Rectal smooth muscle tissue (tissue), 1 donor: ENCODE data around the gene FOXP1.

Experiments
- H3K27ac ChIP-seq: one replicate; pipeline ENCODE4 v1.7.0; 2013; ENCODE audit warnings: low read depth, low read length, inconsistent platforms
- H3K27me3 ChIP-seq: one replicate; pipeline ENCODE4 v1.7.0; 2013; ENCODE audit warnings: low read length; ENCODE audit not compliant: control insufficient read depth, insufficient read depth
- H3K36me3 ChIP-seq: one replicate; pipeline ENCODE4 v1.7.0; 2013; ENCODE audit warnings: low read length; ENCODE audit not compliant: control insufficient read depth, insufficient read depth
- H3K4me1 ChIP-seq: one replicate; pipeline ENCODE4 v1.7.0; 2013; ENCODE audit warnings: low read length; ENCODE audit not compliant: control insufficient read depth, insufficient read depth
- H3K4me3 ChIP-seq: one replicate; pipeline ENCODE4 v1.7.0; 2013; ENCODE audit warnings: low read length
- H3K9ac ChIP-seq: one replicate; pipeline ENCODE4 v1.7.0; 2013; ENCODE audit warnings: low read length

Gene FOXP1

DNA sequence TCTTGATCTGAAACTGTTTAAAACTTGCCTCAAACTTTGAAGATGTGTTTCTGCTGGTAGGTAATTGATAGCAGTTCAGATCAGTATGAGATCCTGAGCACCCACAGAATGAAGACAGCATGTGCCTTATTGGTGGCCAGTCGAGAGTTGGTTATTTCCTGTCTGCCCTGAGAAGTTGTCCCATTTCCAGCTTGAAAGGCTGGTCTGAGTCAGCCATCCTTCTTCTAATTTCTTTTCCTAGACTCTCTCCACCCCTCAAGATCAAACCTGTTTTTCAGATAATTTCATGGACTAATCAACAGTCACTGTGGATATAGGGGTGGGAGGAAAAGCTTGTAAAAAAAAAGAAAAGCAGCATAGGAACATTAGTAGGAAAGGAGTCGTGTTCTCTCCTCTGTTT lies 464.4 kb downstream of the FOXP1 start:
- Histone ChIP-seq H3K4me1 (peaks cover 21% of the 10 kb centered on the region), H3K4me3 (no peak overlapping the region), H3K27ac (no peak overlapping the region), H3K9ac (no peak overlapping the region), H3K36me3 (peaks cover 3% of the 10 kb centered on the region), H3K27me3 (no peaks in the 10 kb centered on the region)

DNA sequence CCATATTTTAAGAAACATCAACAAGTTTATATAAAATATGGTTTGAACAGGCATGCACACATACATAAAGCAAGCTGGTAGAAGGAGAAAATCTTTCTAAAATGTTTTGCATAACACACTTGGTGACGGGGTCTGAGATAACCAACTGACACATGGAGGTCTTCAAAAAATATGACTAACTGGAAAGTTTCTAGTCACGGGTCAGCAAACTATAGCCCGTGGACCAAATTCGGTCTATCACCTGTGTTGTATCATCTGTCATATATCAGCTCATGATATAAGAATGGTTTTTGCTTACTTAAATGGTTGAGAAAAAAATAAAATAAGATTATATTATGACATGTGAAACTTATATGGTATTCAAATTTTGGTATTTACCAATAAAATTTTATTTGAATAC lies 465.1 kb downstream of the FOXP1 start:
- Histone ChIP-seq H3K4me3 (no peak overlapping the region), H3K9ac (no peak overlapping the region), H3K36me3 (peaks cover 3% of the 10 kb centered on the region), H3K27me3 (no peaks in the 10 kb centered on the region), H3K4me1 (peaks cover 24% of the 10 kb centered on the region), H3K27ac (no peak overlapping the region)

DNA sequence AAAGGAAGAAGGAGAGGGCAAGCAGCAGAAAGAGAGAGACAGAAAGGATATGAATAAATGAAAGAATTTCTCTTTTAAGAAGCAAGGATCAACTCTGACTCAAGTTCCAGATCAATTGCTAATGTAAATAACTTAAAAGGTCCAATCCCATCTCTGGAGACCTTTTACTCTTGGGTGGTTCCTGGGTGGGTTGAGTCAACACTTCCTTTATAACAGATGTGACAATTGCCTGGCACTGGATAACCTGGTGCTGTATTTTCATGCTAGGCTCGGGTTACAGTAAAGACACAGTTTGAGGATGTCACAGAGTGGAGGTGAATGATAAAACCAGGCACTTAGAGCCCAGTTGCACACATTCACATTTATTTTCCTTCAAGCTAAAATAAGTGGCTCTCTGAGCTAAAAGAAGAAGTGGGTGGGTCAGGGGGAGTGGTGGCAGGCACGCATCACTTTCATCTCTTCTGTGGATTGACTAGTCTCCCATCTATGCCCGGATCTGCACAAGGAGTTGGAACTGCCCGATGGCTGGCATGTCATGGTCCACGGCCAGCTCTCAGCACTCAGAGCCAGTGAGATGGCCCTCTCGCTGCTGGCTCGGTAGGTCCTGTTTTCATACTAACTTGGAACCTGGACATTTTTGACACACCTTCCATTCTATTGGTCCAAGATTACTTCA lies 465.8 kb downstream of the FOXP1 start:
- H3K36me3 ChIP-seq = peaks cover 3% of the 10 kb centered on the region
- H3K9ac ChIP-seq = no peak overlapping the region
- peaks cover 25% of the 10 kb centered on the region for H3K4me1 ChIP-seq
- peak overlapping the region; percentile 41 for H3K27ac ChIP-seq
- H3K27me3 ChIP-seq = no peaks in the 10 kb centered on the region
- H3K4me3 ChIP-seq = no peak overlapping the region

DNA sequence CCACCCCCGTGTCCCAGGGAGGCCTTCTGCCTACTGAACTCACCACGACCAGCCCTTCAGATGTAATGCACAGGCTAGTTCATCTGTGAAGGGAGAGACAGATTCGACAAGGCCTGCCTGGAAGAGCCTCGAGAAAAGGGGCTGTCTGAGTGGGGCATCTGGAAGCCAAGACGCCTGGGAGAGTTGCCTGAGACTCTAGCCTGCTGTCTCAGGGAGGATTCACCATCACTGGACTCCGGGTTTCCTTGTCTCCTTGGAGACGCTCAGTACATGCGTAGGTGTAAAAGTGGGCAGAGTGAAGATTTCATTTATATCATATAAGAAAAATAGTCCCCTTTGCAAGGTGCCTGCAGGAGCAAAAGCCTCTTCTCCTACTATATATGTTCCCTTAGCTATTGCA lies 468.9 kb downstream of the FOXP1 start:
- H3K27me3 ChIP-seq = no peaks in the 10 kb centered on the region
- H3K9ac ChIP-seq = no peak overlapping the region
- H3K4me3 ChIP-seq = no peak overlapping the region
- H3K4me1 ChIP-seq = peaks cover 31% of the 10 kb centered on the region
- H3K36me3 ChIP-seq = peaks cover 3% of the 10 kb centered on the region
- H3K27ac ChIP-seq = peak overlapping the region; percentile 69

DNA sequence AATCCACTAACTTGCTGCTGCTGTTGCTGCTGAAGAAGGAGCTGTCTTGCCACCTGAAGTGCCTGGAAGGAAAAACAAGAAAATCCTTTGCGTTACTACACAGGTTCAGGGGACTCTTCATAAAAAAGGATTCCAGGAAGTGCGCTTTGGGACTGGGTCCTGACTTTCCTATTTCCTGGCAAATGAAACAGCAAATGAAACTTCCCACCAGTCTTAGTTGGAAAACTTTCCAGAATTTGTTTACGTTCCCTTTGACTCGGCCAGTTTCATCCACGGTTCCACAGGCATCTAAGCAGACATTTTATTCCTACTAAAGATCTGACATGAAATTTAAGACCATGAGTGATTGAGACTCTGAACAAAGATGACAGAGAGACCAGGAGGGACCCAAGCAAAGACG lies 471.0 kb downstream of the FOXP1 start:
- H3K27ac ChIP-seq = peak overlapping the region; percentile 73
- peaks cover 43% of the 10 kb centered on the region for H3K4me1 ChIP-seq
- H3K36me3 ChIP-seq = peaks cover 2% of the 10 kb centered on the region
- H3K4me3 ChIP-seq = no peak overlapping the region
- no peak overlapping the region for H3K9ac ChIP-seq
- no peaks in the 10 kb centered on the region for H3K27me3 ChIP-seq

DNA sequence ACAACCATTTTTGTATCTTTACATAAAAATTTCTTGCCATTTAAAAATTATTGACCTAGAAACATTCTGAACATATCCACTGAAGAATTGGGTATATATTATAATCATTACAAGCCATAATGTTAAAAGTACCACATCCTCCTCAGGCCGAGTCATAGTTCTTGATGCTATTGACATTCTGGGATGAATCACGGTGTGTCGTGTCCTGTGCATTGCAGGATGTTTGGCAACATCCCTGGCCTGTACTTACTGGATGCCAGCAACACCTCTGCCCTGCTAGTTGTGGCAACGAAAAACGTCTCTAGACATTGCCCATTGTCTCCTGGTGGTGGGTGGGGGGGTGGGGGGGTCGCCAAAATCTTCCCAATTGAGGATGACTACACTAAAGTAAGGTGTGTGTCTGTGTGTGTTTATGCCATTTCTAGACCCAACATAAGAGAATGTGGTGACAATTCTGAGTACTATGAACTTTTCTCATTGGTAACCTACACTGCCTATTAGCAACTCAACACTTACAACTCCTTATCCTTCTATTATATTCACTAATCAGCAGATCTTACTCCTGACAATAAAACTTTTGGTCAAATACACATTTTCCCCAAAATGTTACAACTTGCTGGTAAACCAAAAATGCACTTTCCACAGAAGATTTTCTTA lies 471.6 kb downstream of the FOXP1 start:
- Histone ChIP-seq H3K36me3 (no peaks in the 10 kb centered on the region), H3K4me1 (peaks cover 50% of the 10 kb centered on the region), H3K27ac (peak overlapping the region; percentile 73), H3K4me3 (no peak overlapping the region), H3K27me3 (no peaks in the 10 kb centered on the region), H3K9ac (no peak overlapping the region)

DNA sequence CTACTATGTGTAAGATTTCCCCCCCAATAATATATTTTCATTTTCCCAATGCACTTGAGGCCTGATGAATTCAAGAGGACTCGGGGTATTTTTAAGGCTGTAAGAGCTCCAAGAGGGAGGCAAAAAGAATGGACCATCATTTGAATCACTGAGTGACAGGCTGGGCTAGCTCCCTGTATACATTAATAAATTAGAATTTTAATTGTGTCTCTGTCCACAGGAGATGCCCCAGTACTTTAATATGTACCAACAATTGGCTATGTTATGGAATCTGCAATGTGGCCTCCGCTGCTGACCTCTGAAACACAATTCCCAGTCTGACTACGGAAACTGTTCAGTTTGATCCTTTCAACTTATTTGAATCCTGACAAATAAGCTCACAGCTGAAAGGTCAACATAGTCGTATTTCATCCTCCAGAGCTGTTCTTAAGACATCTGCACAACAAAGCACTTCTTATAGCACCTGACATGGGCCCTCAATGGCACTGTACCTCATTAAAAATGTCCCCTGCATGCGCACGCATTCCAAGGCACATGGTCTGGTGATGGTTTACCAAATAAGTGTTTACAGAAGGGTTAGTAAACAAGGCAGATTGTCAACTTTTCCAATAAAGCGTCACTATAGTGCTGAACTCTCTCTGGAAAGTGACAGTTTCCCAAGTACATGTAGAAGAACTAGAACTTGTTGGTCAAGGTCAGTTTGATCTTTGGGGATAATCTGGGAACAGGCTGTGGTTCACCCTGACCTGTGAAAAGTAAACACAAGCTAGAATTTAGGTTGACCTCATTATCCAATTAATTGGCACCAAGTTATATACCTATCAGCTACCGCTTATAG lies 472.9 kb downstream of the FOXP1 start:
- Histone ChIP-seq H3K27me3 (no peaks in the 10 kb centered on the region), H3K9ac (no peak overlapping the region), H3K27ac (peak overlapping the region; percentile 72), H3K4me1 (peaks cover 50% of the 10 kb centered on the region), H3K4me3 (no peak overlapping the region), H3K36me3 (no peaks in the 10 kb centered on the region)

DNA sequence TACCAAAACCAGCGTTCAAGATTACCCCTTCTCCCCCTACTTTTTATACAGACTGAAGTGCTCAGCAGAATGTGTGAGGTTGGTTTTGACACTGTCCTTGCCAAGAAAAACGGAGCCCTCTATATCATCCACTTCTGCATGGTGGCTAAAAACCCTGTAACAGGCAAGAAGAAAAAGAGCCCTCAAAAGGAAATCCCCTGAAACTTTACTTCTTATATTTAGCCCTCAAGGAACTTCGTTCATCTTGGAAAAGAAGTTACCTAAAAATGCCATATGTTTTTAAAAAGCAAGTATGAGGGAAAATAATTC lies 473.6 kb downstream of the FOXP1 start:
- H3K4me1 ChIP-seq = peaks cover 49% of the 10 kb centered on the region
- peak overlapping the region; percentile 38 for H3K27ac ChIP-seq
- no peak overlapping the region for H3K9ac ChIP-seq
- no peaks in the 10 kb centered on the region for H3K27me3 ChIP-seq
- no peaks in the 10 kb centered on the region for H3K36me3 ChIP-seq
- no peak overlapping the region for H3K4me3 ChIP-seq

DNA sequence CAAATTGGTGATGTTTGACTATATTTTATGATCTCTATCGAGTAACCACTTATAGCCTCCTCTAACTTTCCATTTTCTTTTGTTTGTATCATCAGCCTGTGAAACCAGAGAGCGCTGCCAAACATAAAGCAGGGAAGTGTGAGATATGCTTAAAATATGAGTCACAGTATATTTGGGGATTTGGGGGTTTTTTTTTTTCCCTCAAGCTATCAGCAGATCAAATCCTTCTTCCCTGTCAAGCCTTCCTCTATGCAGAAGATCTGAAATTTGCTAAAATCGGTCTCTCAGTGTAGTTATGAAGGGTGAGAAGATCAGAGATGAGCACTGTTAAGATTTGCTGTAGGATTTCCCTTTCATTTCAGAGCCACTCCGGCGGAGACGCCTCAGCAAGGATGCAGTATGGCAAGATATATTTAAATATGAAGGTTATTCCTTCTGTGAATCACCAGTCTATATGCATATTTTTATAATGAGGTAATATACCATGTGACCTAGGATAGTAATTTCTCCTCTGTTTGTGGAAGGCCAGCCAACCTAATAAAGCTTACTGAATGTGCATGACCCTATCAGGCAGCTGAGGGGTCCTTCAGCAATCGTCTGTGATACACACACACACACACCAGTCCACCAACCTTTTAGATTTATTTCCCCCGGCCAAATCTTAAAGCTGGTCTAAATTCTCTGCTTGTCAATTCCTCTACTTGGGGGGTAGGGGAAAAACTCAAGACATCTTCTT lies 474.1 kb downstream of the FOXP1 start:
- Histone ChIP-seq H3K27me3 (no peaks in the 10 kb centered on the region), H3K36me3 (no peaks in the 10 kb centered on the region), H3K4me3 (no peak overlapping the region), H3K9ac (no peak overlapping the region), H3K27ac (peak overlapping the region; percentile 38), H3K4me1 (peaks cover 44% of the 10 kb centered on the region)

DNA sequence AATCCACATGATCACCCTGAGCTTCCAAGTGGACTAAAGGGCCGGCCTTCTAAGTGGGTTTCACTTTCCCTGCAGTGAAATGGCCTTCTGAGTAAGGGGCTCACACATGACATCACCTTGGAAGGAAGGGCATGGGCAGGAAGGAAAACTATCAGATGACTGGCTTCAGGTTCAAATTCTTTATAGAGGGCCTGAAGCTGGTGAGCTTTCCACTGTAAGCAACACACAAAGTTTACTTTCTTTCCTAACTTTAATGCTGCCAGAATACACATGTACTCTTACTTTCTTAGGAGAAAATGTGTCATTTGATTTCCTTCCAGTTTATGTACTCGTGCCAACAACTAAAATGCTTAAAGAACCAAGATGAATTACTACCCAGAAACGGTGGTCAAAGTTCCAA lies 475.6 kb downstream of the FOXP1 start:
- no peak overlapping the region for H3K9ac ChIP-seq
- H3K4me3 ChIP-seq = no peak overlapping the region
- H3K27ac ChIP-seq = peak overlapping the region; percentile 70
- peaks cover 49% of the 10 kb centered on the region for H3K4me1 ChIP-seq
- H3K27me3 ChIP-seq = no peaks in the 10 kb centered on the region
- no peaks in the 10 kb centered on the region for H3K36me3 ChIP-seq

DNA sequence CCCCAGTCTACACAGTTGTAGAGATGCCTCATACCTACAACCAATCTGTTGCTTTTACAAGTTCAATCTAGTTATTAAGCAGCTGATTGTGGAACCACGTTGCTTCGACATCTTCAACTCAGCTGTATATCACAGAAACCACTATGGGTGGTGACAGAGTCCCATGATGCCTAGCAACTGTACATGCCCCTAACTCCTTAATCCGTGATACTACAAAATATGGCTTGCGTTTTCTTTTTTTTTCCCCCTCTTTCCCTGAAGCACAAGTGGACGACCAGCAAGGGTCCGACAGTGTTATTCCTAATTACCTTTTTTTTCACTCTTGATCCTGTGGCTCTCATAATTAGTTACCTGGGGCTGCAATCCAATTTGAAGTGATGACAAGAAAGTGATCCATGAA lies 478.6 kb downstream of the FOXP1 start:
- Histone ChIP-seq H3K4me1 (peaks cover 61% of the 10 kb centered on the region), H3K27me3 (no peaks in the 10 kb centered on the region), H3K9ac (no peak overlapping the region), H3K36me3 (no peaks in the 10 kb centered on the region), H3K4me3 (no peak overlapping the region), H3K27ac (no peak overlapping the region)

DNA sequence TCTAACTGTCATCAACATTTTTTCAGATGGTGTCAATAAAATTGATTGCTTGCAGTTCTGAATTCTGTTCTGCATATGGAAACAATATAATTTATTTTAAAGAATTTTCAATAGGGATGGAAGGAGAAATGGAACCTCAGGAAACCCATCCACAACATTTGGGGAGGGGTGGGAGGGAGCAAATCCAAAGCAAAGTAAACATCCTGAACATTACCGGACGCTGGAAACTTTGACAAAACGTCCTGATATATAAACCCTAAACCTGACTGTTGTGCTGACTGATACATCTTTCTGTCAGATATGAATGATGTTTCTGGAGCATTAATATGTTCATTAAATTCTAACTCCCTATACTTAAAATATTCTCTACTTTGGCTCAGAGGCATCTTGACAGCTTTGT lies 479.0 kb downstream of the FOXP1 start:
- H3K9ac ChIP-seq = no peak overlapping the region
- no peaks in the 10 kb centered on the region for H3K27me3 ChIP-seq
- no peak overlapping the region for H3K4me3 ChIP-seq
- H3K36me3 ChIP-seq = no peaks in the 10 kb centered on the region
- H3K27ac ChIP-seq = no peak overlapping the region
- H3K4me1 ChIP-seq = peaks cover 62% of the 10 kb centered on the region
